HG02588 (cell line): ENCODE data around the gene ABCA2.
A peak's percentile ranks its signal among the peaks of the same experiment; 100 is the strongest.

Experiments
- ATAC-seq: cut with Tn5 transposase; IDR thresholded peaks from one replicate; pipeline ENCODE4 v1.9.1; 2021; ENCODE audit warnings: mild to moderate bottlenecking, moderate library complexity; ENCODE audit not compliant: unreplicated experiment

Gene ABCA2

DNA sequence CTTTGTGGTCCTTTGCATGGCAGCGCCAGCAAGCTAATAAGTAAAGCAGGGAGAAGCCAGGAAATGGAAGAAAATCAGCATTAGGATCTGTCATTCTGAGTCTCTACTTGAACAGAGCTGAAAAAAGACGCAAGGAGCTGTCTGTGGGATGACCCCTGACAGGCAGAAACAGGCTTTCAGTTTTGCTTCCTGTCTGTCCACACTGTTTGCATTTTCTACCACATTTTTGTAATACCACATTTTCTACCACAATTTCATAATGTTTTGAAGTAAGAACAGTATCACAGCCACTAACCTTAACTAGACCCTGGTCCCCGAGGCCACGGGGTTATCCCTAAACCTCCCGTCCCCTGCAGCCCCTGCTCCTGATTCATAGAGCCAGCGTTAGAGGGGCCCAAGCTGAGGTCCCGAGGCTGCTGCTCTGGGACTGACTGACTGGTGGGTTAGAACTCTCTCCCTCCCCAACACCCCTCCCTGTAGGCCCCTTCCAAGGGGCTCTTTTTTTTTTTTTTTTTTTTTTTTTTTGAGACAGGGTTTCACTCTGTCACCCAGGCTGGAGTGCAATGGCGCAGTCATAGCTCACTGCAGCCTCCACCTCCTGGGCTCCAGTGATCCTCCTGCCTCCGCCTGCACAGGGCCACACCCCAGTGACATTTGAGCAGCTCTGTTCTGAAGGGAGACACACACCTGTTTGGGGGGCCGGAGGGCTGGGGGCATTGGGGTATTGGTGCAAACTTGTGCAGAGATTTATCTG is 27.7 kb downstream of the ABCA2 start:
- ATAC-seq: no peak

DNA sequence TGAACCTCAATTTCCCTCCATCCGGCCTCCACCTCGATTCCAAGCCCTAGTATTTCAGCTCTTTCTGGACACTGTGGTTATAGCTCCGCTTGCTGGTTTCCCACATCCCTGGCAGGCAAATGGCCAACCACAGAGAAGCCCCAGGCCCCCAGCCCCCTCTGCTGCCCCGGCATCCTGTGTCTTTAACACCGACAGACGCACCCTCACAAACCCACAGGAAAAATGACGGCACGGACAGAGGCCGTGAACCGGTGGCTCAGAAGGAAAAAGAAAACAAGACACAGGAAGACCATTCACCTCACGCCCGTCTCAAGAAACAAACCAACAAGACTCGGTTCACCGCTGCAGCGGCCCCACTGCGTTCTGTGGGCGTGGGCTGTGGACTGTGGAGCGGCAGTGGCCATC is 30.2 kb downstream of the ABCA2 start:
- ATAC-seq: no peak

DNA sequence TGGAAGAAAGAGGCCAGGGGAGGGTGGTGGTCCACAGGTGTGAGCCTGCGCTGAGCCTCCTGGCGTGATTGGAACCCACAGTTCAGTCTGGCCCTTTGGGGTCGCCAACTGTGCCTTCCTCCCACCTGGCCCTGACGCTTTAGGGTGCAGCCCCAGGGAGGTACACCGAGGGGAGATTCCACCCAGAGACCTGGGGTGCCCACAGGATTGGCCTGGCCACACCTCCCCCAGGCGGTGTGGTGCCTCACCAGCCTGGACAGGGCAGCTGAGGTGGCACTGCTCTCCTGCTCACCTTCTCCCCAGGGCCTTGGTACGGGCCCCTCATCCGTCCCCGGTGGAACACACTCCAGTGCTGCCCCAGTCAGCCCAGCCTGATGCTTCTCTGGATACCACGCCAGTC is 30.7 kb downstream of the ABCA2 start:
- no peak for ATAC-seq

DNA sequence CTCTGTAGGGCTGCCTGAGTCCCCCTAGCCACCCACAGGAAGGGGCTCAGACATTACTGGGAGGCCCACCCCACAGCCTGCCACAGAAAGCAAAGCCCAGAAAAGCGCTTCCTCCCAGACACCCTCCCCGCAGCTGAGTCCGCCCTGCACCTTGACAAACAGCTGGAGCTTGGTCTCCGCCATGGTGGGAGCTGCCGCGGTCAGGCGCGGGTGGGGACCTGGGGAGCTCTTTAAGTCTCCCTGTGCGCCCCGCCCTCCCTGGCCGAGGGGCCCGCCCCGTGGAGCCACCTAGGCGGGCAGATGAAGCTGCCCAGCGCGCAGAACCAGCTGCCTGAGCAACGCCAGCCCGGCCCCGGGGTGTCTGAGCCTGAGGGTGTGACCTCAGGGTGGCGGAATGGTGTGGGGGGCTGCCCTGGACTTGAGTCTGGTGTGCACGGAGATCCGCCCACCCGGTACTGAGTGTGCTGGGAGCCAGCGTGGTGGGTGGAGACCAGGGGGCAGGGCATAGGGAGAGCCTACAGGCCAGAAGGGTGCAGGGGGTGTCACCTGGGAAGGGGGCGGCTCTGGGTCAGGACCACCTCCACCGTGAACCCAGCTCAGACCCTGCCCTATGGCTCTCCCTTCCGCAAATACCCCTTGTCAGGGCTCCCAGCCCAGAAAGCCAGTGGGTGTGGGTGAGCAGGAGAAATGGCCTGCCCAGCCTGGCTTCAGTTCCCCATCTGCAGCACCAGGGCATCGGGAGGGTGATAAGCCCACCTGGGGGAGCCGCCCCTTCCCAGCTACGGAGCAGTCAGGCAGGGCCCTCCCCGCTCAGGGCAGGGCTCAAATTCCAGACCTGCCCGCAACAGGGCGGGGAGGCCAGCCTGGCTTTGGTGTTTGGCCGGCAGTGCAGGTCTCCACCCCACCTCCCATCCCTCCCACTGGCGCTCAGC is 31.4 kb downstream of the ABCA2 start, which contains the start of gene CLIC3:
Gene CLIC3 (minus strand): TSS at position 208 of the 932 bp plus-strand sequence. CDS start 25 bp downstream, at position 183.
- ATAC-seq: no peak

DNA sequence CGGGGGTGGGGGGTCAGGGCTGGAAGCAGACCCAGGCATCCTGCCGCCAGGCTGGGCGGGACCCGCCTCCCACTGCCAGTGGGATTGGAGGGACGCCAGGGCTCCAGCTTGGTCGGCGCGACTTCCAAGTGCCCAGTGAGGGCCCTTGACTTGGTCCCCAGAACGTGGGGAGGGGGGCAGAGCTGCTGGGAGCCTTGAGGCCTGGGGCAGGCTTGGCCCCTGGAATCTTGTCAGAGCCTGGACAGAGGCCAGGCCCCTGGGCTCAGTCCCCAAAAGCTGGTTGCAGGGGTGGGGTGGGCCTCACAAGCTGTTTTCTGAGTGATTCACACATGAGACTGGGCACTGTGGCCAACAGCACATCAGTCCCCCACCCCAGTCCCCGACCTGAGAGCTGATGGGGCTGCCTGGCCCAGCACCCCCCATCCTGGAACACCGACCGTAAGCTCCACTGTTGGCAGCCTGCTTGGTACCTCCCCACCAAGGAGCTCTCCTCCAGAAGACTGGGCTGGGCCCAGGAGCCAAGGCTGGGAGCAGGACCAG is 32.2 kb downstream of the ABCA2 start:
- no peak for ATAC-seq

DNA sequence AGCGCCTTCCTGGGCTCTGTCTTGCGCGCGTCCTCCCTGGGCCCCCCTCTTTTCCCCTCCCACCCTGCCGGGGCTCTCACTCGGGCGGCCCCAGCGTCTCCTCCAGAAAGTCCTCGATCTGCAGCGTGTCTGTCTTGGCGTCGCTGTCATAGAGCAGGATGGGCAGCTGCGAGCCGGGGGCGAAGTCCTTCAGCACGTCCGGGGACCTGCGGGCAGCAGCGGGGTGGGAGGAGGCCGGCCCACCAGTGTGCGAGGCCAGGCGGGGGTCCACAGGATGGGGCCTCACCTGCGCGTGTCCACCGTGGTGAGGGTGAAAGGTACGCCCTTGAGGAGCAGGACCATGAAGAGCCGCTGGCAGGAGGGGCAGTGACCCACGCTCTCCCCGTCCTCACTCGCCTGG is 32.7 kb downstream of the ABCA2 start:
- no peak for ATAC-seq

DNA sequence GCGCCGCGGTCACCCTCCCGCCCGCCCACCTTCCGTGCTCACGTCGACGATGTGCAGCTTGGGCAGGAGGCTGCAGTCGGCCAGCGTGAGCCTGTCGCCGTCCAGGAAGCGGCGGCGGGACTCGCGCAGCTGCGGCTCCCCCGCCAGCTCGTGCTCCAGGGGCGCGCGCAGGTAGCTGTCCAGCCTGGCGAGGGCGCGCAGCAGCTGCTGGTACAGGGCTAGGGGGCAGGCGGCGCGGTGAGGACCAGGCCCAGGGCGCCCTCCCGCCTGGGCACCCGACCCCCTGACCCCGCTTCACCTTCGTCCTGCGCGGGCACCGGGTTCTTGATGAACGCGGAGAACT is 33.2 kb downstream of the ABCA2 start:
- ATAC-seq: no peak

DNA sequence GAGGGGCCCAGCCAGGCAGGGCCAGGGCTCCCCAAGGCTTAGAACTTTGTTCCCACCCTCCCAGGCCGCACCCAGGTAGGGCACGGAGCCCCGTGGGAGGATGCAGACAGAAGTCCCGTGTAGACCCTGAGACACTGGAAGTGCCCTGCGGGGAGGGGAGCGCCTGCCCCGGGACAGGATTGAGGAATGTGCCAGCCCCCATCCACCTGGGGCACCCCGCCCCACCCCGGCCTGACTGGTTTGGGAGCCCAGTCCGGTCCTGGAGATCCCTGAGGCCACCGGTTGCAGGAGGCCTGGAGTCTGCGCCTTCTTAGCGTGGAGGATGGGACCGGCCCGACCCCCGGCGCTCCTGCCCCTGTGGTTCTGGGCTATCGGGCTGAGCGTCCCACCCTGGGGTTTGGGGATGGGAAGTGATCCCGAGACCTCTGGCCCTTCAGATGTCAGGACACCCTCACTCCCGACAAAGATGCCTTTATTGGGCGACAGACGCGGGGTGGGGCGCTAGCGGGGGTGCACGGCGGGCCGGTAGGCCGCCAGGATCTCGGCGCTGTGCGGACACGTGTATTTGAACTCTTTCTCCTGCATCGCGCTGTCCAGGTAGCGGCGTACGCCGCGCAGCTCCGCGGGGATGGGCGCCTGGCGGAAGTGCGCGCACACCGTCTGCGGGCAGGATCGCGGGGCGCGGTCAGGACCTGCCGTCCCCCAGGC is 33.7 kb downstream of the ABCA2 start:
- ATAC-seq: no peak

DNA sequence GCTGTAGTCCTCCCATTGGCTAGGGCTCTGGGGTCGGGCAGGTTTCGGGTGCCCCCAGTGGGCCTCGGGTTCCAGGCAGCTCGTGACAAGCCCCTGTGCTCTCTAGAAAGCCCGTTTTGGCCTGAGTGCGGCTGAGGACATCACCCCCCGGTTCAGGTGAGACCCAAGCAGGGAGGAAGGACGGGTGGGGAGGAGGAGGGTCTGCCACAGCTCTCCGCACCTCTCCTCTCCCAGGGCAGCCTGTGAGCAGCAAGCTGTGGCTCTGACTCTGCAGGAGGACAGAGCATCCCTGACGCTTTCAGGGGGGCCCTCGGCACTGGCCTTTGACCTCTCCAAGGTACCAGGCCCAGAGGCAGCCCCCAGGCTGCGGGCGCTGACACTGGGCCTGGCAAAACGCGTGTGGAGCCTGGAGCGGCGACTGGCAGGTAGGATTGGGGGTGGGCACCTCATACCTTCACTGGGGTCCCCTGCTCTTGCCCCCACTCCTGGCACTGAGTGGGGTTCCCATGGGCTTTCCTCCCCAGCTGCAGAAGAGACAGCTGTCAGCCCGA is 35.1 kb downstream of the ABCA2 start:
- ATAC-seq: no peak

DNA sequence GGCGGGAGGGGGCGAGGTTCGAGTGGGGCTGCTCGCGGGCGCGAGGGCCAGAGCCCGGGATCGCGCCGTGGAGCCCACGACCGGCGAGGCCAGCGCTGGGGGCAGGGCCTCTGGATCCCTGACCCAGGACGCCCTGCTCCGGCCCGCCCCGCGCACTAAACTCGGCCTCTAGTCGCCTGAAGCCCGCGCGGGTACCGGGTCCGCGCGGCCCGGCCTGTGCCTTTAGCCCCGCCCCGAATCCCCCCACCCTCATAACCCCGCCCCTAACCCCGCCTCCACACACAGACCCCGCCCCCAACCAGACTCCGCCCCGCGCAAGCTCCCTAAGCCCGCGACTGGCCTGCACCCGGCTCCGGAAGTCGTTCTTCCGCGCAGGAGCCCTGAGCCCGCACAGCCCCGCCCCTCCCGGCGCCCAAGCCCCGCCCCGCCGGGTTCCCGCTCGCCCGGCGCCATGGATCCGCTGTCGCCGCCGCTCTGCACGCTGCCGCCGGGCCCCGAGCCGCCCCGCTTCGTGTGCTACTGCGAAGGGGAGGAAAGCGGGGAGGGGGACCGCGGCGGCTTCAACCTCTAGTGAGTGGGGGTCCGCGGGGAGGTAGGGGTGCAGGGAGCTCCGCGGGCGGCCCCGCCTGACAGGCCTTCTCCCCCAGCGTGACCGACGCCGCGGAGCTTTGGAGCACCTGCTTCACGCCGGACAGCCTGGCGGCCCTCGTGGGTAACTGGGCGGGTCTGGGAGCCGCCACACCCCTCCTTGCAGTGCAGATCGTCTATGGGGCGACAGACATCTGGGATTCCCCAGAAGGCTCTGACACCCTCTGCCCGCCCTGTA is 35.8 kb downstream of the ABCA2 start, which contains the start of gene PAXX:
Gene PAXX (plus strand): TSS at position 430 of the 826 bp plus-strand sequence. CDS start 22 bp downstream, at position 452.
- peak; percentile 74 for ATAC-seq

DNA sequence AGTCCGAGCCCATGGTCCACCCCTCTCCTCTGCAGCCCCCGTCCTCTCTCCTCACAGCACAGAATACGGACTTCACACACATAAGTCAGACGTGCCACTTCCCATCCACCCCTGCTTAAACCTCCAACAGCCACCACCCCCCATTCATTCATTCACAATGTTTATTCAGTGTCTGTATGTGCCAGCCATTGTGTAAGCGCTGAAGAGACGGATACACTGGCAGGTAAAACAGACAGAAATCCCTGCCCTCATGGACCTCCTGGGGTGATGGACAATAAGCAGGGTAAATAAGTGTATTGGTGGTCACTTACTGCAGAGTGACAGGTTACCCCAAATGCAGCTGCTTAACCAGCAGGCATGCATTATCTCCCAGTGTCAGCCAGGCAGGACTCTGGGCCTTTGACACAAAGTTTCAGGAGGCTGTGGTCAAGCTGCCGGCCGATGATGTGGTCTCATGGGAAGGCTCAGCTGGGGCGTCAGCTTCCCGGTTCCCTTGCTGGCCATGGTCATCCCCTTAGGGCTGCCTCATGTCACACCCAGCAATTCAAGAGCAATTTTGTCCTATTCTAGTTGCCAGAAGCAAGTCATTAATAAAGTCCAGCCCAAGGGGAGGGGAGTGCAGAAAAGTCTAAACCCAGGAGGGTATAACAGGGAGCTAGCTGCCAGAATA is 37.7 kb downstream of the ABCA2 start:
- no peak for ATAC-seq

DNA sequence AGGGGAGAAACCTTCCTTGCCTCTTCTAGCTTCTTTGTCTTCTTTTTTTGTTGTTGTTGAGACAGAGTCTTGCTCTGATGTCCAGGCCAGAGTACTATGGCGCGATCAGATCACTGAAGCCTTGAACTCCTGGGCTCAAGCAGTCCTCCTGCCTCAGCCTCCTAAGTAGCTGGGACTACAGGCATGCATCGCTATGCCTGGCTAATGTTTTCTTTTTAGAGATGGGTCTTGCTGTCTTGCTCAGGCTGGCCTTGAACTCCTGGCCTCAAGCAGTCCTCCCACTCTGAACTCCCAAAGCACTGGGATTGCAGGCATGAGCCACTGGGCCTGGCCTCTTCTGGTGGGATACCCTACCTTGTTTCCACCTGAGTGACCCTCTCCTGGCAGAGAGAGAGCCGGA is 39.2 kb downstream of the ABCA2 start:
- no peak for ATAC-seq

DNA sequence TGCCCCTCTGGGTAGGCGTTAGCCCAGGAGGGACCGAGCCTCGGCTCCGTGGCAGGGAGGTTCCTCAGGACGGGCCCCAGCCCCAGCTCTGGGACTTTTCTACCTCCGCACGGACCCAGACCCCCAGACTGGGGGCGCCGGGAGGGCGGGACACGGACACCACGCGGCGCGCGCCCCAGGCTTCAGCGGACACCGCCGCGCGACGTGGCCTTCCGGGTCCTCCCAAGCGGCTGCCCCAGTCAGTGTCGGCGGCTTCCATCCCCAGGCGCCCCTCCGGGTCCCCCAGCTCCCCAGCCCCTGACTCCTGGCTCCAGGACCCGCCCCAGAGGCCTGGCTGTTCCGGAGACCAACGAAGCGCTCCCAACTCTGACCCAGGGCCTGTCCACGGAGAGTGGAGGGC is 42.2 kb downstream of the ABCA2 start:
- ATAC-seq: no peak

DNA sequence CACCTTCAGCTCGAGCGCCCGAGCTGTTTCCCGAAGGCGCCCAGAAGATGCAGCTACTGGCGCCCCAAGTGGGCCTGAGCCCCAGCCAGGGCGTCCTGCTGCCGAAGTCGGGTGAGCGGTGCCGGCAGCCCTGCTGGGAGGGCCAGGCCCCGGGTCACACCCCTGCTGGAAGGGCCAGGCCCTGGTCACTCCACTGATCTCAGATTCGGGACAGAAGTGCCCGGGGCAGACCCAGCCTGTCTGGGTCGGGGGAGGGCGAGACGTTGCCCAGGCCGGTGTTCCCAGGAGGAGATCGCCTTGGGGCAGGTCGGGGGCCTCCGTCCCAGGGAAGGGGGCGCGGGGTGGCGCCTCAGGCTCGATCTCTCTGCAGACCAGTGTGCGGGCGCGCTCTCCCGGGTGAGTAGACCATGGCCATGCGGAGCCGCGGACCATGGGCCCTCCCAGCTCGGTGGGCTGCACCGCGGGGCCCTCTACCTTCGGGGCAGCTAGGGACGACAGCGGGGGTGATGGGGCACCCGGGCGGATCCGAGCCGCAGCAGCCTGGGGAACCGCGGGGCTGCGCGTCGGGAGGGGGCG is 42.9 kb downstream of the ABCA2 start:
- ATAC-seq: no peak

DNA sequence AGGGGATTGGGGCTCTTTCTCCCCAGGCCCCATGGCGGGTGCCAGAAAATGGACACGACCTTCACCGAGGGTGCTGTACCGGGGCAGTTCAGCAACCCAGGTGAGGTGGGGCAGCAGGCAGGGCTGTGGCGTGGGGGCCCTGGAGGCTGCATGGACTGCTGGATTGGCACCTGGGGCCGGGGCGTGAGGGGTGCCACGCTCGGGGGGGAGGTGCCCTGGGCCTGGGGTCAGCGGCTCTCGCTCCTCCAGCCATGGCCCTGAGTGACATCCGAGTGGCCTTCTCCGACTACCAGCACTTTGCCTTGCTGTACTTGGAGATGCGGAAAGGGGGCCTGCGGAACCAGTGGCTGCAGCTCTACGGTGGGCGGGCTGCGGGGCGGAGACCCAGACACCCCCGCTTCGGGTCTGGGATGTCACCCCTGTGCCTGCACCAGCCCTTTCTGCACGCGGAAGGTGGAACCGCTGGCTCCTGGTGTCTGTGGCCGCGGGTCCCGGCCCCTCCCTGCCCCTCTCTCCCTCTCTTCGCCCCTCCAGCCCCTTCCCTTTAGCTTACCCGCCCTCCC is 43.5 kb downstream of the ABCA2 start:
- ATAC-seq: no peak

DNA sequence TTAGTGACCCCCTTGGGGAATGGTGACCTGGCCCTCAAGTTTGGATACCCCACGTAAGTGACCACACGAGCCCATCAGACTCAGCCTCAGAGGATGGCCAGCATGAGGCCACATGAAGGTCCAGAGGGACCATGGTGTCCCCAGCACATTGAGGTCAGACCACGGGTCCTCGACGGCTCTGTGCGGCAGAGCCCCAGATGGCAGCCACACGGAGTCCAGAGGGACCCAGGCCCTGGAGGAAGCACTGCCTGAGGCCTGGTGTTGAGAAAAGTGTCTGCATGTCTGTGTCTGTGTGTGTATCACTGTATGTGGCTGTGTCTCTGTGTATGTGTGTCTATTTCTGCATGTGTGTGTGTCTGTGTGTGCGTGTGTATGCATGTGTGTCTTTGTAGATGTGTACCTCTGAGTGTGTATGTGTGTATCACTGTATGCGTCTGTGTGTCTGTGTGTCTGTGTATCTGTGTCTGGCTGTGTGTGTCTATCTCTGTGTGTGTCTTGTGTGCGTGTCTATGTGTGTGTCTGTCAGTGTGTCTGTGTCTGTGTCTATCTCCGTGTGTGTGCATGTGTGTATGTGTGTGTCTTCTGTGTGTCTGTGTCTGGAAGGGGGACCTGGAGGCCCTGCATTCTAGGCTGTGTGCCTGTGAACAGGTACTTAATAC is 44.3 kb downstream of the ABCA2 start:
- no peak for ATAC-seq

DNA sequence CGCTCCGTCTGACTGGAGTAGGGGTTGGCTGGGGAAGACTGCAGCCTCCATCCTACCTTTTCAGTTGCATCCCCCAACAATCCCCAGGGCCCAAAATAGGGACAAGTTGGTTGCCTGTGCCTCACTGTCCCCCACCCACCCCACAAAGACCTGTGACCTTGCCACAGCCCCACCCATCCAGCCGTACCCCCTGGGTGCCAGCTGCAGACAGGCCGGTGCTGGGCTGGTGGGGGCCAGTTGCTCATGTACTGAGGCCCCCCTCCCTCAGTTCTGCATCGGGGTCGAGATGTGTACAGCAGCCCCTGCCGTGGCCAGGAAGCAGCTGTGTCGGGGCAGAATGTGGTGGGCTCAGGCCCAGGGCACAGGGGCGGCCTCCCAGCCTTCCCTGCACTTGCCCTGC is 44.9 kb downstream of the ABCA2 start:
- no peak for ATAC-seq
